ENCODE measurements around the gene FAM149A. TPM values are rescaled to one million over a fixed set of nuclear protein-coding genes. Genes with fewer than 3 reads are reported as not detected.

The FAM149A gene
- total and polyA plus RNA-seq, 4 donors = 12.0 to 27.1 (median 15.0) TPM

DNA sequence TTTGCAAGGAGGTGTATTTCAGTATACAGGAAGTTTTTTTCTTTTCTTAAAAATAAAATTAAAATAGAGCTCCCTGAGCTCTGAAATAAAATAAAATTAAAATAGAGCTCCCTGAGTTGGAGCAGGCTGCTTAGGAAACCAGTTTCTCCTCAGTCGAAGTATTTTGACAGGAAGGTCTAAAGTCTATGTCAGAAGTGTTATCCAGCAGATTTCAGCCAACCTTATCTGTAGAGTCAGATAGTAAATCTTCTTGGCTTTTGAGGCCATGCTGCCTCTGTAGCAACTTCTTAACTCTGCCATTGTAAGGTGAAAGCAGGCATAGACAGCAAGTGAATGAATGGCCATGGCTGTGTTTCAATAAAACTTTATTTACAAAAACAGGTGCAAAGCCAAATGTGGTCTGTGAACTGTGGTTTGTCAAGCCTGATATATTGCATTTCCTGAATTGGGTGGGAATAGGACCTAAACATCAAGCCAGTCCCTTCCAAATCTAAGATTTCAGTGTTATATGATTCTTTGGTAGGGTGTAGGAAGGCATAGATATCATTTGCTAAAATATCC is 113.3 kb downstream of the FAM149A start:
- no peak overlapping the region for H3K4me3 ChIP-seq (ENCODE audit: low read depth in 1 of 3, low read length in 3 of 3)
- peaks cover 0 to 17% (median 5%) of the 10 kb centered on the region in 4 donors for H3K4me1 ChIP-seq (ENCODE audit: control insufficient read depth in 4 of 4, insufficient read depth in 4 of 4, low read length in 3 of 4)
- no peaks in the 10 kb centered on the region for H3K27me3 ChIP-seq (ENCODE audit: control insufficient read depth in 4 of 4, insufficient read depth in 4 of 4, low read length in 3 of 4)
- no peaks in the 10 kb centered on the region for H3K36me3 ChIP-seq (ENCODE audit: control insufficient read depth in 4 of 4, insufficient read depth in 3 of 4, low read depth in 1 of 4, low read length in 3 of 4)
- 26% methylated on average over 1 of the region's 1 CpG for WGBS
- no peak for DNase-seq (ENCODE audit: low spot score)
- no peak overlapping the region for H3K9ac ChIP-seq (ENCODE audit: low read depth in 1 of 2, low read length in 2 of 2)
- H3K27ac ChIP-seq (ENCODE audit: low read depth in 1 of 2, low read length in 2 of 2) = no peak overlapping the region
- H3K9me3 ChIP-seq (ENCODE audit: control insufficient read depth in 4 of 4, low read length in 3 of 4) = no peaks in the 10 kb centered on the region
- TF ChIP-seq RXRA (IDR thresholded peaks at IDR 0.05) (no peak), HNF4A (conservative IDR thresholded peaks at IDR 0.05) (peak; percentile 21 to 22)
- TF ChIP-seq, protein P1, sequence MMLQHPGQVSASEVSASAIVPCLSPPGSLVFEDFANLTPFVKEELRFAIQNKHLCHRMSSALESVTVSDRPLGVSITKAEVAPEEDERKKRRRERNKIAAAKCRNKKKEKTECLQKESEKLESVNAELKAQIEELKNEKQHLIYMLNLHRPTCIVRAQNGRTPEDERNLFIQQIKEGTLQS (IDR thresholded peaks at IDR 0.05) = no peak

DNA sequence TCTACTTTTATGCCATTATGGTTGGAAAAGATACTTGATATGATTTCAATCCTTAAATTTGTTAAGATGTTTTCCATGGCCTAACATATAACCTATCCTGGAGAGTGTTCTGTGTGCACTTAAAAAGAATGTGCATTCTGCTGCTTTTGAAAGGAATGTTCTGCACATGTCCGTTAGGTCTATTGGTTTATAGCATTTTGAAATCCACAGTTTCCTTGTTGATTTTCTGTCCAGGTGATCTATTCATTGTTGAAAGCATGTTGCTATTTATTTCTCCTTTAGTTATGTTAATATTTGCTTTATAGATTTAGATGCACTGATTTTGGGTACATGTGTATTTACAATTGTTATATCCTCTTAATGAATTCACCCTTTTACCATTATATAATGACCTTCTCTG is 117.1 kb downstream of the FAM149A start:
- Histone ChIP-seq H3K9me3 (ENCODE audit: control insufficient read depth in 4 of 4, low read length in 3 of 4) (no peaks in the 10 kb centered on the region), H3K36me3 (ENCODE audit: control insufficient read depth in 4 of 4, insufficient read depth in 3 of 4, low read depth in 1 of 4, low read length in 3 of 4) (no peaks in the 10 kb centered on the region), H3K27ac (ENCODE audit: low read depth in 1 of 2, low read length in 2 of 2) (no peak overlapping the region), H3K9ac (ENCODE audit: low read depth in 1 of 2, low read length in 2 of 2) (no peak overlapping the region), H3K27me3 (ENCODE audit: control insufficient read depth in 4 of 4, insufficient read depth in 4 of 4, low read length in 3 of 4) (no peaks in the 10 kb centered on the region), H3K4me3 (ENCODE audit: low read depth in 1 of 3, low read length in 3 of 3) (no peak overlapping the region), H3K4me1 (ENCODE audit: control insufficient read depth in 4 of 4, insufficient read depth in 4 of 4, low read length in 3 of 4) (peaks cover 6 to 26% (median 11%) of the 10 kb centered on the region in 4 donors)
- WGBS = 33% methylated on average over 1 of the region's 1 CpG
- no peak for DNase-seq (ENCODE audit: low spot score)
- TF ChIP-seq HNF4G (IDR thresholded peaks at IDR 0.05) (no peak), GABPA (IDR thresholded peaks at IDR 0.05 in 1 of 2, conservative IDR thresholded peaks at IDR 0.05 in 1 of 2) (no peak), HNF4A (conservative IDR thresholded peaks at IDR 0.05) (peak in 1 of 2 donors; percentile 21), JUND (IDR thresholded peaks at IDR 0.05) (no peak), YY1 (IDR thresholded peaks at IDR 0.05) (peak; percentile 13), FOXA2 (IDR thresholded peaks at IDR 0.05) (peak; percentile 89), FOXA1 (IDR thresholded peaks at IDR 0.05) (peak; percentile 51), RXRA (IDR thresholded peaks at IDR 0.05) (peak in 1 of 2 donors; percentile 37), EGR1 (IDR thresholded peaks at IDR 0.05; ENCODE audit: low read depth in 2 of 2) (no peak)
- TF ChIP-seq, protein P1 (IDR thresholded peaks at IDR 0.05) = no peak
- TF ChIP-seq, protein P2, sequence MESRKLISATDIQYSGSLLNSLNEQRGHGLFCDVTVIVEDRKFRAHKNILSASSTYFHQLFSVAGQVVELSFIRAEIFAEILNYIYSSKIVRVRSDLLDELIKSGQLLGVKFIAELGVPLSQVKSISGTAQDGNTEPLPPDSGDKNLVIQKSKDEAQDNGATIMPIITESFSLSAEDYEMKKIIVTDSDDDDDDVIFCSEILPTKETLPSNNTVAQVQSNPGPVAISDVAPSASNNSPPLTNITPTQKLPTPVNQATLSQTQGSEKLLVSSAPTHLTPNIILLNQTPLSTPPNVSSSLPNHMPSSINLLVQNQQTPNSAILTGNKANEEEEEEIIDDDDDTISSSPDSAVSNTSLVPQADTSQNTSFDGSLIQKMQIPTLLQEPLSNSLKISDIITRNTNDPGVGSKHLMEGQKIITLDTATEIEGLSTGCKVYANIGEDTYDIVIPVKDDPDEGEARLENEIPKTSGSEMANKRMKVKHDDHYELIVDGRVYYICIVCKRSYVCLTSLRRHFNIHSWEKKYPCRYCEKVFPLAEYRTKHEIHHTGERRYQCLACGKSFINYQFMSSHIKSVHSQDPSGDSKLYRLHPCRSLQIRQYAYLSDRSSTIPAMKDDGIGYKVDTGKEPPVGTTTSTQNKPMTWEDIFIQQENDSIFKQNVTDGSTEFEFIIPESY (IDR thresholded peaks at IDR 0.05) = no peak

Small RNA genes within 50 kb of the gene (small RNA-seq; reads per million reads assigned to genes)
- gene RF00322 = not detected

Other genes with a start within 250 kb of the FAM149A start
- 1 to 10 TPM; 1.3 to 4.3 TPM for gene TLR3, start 35.5 kb upstream of the FAM149A start, total RNA-seq
- 1 to 10 TPM; 2.0 to 2.8 TPM for gene TLR3, start 35.5 kb upstream of the FAM149A start, polyA plus RNA-seq
- 100 to 1,000 TPM in 1 of 2 donors, 10 to 100 TPM in 1; 28.4 to 119 TPM for gene CYP4V2, start 86.9 kb downstream of the FAM149A start, total RNA-seq
- 10 to 100 TPM; 27.9 to 41.8 TPM for gene CYP4V2, start 86.9 kb downstream of the FAM149A start, polyA plus RNA-seq
- 10 to 100 TPM; 46.8 to 73.7 TPM for gene KLKB1, start 122.8 kb downstream of the FAM149A start, total RNA-seq
- 10 to 100 TPM; 36.5 to 78.9 TPM for gene KLKB1, start 122.8 kb downstream of the FAM149A start, polyA plus RNA-seq
- gene F11, start 161.5 kb downstream of the FAM149A start, total RNA-seq = 100 to 1,000 TPM in 1 of 2 donors, 10 to 100 TPM in 1; 54.6 to 207 TPM
- gene F11, start 161.5 kb downstream of the FAM149A start, polyA plus RNA-seq = 100 to 1,000 TPM; 100 to 130 TPM

Data from liver (tissue), 10 donors.